LNCaP clone FGC (cell line): Measurements from ENCODE around the gene HIVEP1.
A peak's percentile ranks its signal among the peaks of the same experiment; 100 is the strongest.

Source experiments
- DNase-seq: peaks from one replicate; pipeline ENCODE4 v3.0.0-alpha.2; 2011; ENCODE audit warnings: low read depth
- H3K4me3 ChIP-seq: 2 replicates; pipeline ENCODE4 v1.5.1; 2011; ENCODE audit warnings: mild to moderate bottlenecking, low read depth, low read length, control low read depth
- TF ChIP-seq, protein P1 (sequence below): IDR thresholded peaks from 2 replicates; pipeline ENCODE4 v1.5.1; 2012; ENCODE audit warnings: mild to moderate bottlenecking; ENCODE audit not compliant: control insufficient read depth, insufficient read depth; ENCODE audit errors: extremely low read depth

Gene HIVEP1

DNA sequence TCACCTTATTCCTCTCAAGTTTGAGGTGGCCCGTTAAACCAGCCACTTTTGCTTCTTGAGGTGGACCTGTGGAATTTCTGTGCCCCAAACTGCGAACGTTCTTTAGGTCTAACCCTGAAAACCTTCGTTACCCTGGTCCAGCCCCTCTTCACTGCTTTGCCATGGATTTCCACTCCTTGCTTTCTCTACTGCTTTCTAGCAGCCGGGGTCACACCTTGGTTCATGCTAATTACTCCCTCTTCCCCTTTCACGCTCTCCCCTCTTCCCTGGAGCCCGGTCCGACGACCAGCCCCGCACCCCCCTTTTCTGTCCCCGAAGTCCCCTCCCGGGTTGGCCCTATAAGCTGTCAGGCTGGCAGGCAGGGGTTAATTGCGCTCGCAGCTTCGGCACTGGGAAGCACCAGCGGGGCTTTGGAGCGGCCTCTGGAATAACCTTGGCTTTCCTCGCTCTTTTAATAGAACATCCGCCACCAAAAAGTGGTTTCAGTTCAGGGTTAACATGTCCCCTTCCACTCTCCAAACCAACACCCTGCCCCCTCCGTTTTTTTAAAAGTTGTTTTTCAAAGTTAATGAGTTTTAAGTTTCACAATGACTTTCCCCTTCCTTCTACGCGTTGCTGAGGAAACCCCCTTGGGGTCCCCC is 1.4 kb upstream of the HIVEP1 start:
- TF ChIP-seq, protein P1, sequence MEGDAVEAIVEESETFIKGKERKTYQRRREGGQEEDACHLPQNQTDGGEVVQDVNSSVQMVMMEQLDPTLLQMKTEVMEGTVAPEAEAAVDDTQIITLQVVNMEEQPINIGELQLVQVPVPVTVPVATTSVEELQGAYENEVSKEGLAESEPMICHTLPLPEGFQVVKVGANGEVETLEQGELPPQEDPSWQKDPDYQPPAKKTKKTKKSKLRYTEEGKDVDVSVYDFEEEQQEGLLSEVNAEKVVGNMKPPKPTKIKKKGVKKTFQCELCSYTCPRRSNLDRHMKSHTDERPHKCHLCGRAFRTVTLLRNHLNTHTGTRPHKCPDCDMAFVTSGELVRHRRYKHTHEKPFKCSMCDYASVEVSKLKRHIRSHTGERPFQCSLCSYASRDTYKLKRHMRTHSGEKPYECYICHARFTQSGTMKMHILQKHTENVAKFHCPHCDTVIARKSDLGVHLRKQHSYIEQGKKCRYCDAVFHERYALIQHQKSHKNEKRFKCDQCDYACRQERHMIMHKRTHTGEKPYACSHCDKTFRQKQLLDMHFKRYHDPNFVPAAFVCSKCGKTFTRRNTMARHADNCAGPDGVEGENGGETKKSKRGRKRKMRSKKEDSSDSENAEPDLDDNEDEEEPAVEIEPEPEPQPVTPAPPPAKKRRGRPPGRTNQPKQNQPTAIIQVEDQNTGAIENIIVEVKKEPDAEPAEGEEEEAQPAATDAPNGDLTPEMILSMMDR: no peak
- peak overlapping the region; percentile 75 for H3K4me3 ChIP-seq
- peak; percentile 47 for DNase-seq

DNA sequence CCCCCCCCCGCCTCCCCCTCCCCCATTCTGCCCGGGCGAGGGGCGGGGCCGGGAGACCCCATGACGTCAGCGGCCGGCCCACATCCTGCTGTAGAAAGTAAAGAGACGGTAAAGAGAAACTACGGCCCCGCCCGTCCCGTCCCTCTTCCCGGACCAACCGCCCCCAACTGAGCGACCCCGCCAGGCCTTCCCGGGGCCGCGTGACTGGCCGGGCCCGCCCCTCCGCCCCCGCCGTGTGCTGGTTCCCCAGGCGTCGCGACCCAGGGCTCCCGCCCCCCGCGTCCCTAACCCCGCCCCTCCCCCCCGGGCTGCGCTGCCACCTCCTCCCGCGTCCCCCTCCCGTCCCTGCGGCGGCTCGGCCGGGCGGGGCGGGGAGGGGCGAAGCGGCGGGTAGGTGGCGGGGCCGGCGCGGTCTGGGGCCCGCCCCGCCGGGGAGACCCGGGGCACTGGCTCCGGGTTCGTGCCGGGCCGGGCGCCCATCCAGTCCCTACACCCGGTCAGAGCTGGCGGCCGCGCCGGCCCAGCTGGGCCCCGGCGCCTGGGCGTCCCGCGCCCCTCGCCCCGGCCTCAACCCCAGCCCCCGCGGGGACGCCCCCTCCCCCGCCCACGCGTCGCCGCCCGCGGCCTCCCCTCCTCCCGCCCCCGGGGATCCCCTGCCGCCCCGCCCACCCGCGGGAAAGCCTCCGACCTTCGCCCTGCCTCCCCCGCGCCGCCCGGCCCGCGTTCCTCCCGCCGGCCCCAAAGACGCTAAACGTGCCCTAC is 655 bp upstream of the HIVEP1 start:
- DNase-seq: peak; percentile 86
- peak overlapping the region; percentile 75 for H3K4me3 ChIP-seq
- TF ChIP-seq, protein P1: no peak

DNA sequence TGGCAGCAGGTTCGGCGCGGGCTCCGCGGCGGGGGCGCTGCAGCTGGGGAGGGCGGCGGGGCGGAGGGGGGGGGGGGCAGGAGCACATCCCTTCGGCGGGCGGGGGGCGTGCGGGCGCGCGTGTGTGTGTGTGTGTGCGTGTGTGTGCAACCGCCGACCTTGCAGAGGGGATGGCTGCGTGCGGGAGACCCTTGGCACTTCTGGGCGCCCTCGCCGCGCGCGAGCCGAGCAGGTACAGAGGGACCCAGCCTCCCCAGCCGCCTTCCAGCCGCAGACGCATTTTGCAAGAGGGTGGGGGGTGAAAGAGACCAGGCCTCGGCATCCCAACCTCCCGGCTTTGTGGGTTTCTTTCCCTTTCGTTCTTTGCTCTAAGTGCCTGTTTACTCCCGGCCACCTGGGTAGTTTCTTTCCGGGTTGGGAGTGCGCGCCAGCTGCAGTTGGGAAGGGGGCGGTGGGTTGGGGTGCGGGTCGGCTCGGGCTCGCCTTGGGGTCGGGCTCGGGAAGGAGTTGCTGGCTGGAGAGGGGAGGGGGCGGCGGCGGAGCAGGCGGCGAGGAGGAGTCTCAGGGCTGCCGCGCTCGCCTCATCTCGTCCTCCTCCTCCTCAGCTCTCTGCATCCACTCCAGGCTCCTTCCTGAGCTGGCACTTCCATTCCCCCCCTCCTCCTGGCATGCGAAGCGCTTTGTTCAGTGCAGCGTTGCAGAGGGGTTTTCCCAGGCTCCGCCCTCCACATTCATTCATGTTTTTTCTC is 620 bp downstream of the HIVEP1 start:
- H3K4me3 ChIP-seq: peak overlapping the region; percentile 82
- DNase-seq: peak; percentile 78

DNA sequence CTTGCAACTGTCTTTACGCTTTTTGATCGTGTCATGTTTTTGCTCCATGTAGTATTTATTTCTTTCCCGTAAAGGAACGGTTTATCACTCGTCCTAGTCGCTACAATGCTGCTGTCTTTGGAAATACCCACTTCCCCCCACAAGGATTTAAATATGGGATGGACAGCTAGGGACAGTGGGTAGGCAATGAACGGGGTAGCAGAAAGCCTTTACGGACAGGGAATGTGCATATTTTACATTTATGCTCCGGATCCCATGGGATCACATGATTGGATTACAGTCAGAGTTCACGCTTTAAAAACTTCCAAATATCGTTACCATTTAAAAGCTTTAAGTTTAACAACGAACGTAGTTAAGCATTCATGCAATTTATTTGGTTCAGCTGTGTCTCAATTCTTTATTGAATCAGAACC is 1.2 kb downstream of the HIVEP1 start:
- H3K4me3 ChIP-seq: peak overlapping the region; percentile 82
- TF ChIP-seq, protein P1: no peak
- no peak for DNase-seq

More for the DNA sequence above, 620 bp downstream of the HIVEP1 start:
- TF ChIP-seq, protein P1: no peak

DNA sequence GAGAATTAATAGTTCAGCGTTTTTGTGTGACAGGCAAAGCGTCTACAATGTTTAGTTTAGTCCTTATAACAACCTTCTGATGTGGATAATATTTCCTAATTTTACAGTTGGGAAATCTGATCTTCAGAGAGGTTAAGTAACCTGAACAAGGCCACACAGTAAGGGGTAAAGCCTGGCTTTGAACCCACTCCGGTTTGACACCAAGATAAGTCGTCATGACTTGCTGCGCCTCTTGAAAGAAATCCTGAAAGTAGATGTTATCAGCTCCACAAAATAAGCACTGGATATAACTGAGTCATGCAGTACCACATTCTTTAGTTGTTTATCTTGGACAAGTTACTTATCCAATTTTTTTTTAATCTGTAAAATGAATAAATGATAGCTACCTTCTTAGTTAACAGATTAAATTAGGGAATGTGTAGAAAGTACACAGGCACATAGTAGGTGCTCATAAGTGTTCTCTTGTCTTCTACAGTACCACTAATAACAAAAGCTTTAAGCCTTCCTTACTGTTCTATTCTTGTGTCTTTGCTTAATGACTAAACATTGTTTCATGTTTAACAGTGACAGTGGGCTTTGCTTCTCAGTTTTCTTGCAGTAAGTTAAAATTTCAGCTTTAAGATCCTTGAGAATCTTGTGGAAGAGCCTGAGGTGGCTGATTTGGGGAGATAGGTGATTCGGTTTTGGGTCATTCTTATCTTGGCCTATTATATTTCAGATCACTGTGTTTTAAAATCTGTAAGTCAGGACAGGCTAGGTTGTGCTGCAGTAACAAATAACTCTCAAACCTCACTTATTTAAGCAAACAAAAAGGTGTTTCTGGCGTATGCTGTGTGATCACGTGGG is 2.1 kb downstream of the HIVEP1 start:
- peak overlapping the region; percentile 82 for H3K4me3 ChIP-seq
- DNase-seq: no peak
- TF ChIP-seq, protein P1: no peak

DNA sequence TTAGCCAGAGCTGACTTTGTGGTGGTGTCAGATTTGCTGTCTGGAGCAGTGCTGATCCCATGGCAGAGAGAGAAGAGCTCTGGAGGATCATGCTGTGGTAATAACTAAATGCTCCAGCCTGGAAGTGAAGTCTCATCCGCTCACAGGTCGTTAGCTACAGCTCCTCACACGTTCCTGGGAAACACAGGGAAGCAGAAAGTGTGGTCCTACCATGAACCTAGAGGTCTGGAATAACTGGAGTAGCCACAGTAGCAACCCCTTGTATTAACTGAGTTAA is 2.7 kb downstream of the HIVEP1 start:
- DNase-seq: no peak
- TF ChIP-seq, protein P1: no peak
- no peak overlapping the region for H3K4me3 ChIP-seq
